ENCODE results near the gene ZNF778. TPM values are rescaled to one million over a fixed set of nuclear protein-coding genes. Genes with fewer than 3 reads are reported as not detected.

The ZNF778 gene
- total and polyA plus RNA-seq, 2 of the 8 experiments (the other 6 are each of a cell fraction or from before 2014, with no cell fraction given) = 9.5 to 21.9 TPM

GRCh38 chr16:89277049-89277448, 59.5 kb downstream of the ZNF778 start:
- H2BK120ac ChIP-seq (replicated peaks; ENCODE audit: low read depth, low read length) = no peak overlapping the region
- no peak overlapping the region for H3K23ac ChIP-seq (ENCODE audit: insufficient read length)
- H3K4me2 ChIP-seq (ENCODE audit: insufficient read depth in 1 of 2, low read depth in 2 of 2, low read length in 2 of 2) = no peak overlapping the region
- H3K23me2 ChIP-seq (ENCODE audit: low read depth, low read length) = no peaks in the 10 kb centered on the region
- H3K4ac ChIP-seq (replicated peaks; ENCODE audit: insufficient read length, low read depth, low read length) = no peak overlapping the region
- no peaks in the 10 kb centered on the region for H3K4me1 ChIP-seq (replicated peaks in 1 of 4; ENCODE audit: control insufficient read depth in 3 of 4, insufficient read depth in 4 of 4, low read length in 3 of 4)
- H3K4me3 ChIP-seq (ENCODE audit: extremely low read depth in 1 of 4, insufficient read depth in 2 of 4, low read depth in 3 of 4, low read length in 4 of 4) = no peak overlapping the region
- no peak overlapping the region for H4K8ac ChIP-seq (ENCODE audit: extremely low read depth, insufficient read depth, low read length)
- no peak overlapping the region for H2AK5ac ChIP-seq (ENCODE audit: low read depth, low read length)
- H4K91ac ChIP-seq (replicated peaks; ENCODE audit: insufficient read length, low read length) = no peak overlapping the region
- H3K36me3 ChIP-seq (ENCODE audit: control insufficient read depth in 2 of 4, insufficient read depth in 4 of 4, low read length in 3 of 4) = peaks cover 7 to 64% (median 40%) of the 10 kb centered on the region in 4 experiments
- no peak overlapping the region for H4K5ac ChIP-seq (ENCODE audit: insufficient read length, low read depth, low read length)
- DNase-seq (ENCODE audit: low read depth in 1 of 2, low spot score in 2 of 2) = no peak
- no peak overlapping the region for H3K18ac ChIP-seq (ENCODE audit: extremely low read depth, low read length)
- H3K56ac ChIP-seq (replicated peaks; ENCODE audit: insufficient read length, low read depth, low read length) = no peak overlapping the region
- ChIA-PET POLR2A (ENCODE audit: partially characterized antibody) (interaction anchor here (0.7 to 3.0 kb wide), 6 partner anchors 9 to 287 kb away, joined by 3 to 8 read pairs (median 4); no protein-coding TSS in a partner anchor), CTCF (ENCODE audit: partially characterized antibody) (interaction anchor here (1.2 to 4.3 kb wide), 3 partner anchors 9 to 15 kb away, joined by 5 to 28 read pairs (median 5); no protein-coding TSS in a partner anchor)
- peaks cover 0 to 5% of the 10 kb centered on the region in 2 experiments; a peak in 1 of 4 replicates for H3K79me2 ChIP-seq (ENCODE audit: control insufficient read depth in 1 of 2, insufficient read depth in 2 of 2, low read length in 2 of 2)
- H2BK5ac ChIP-seq (ENCODE audit: low read depth, low read length) = no peak overlapping the region
- WGBS, 2 experiments (ENCODE audit: extremely low coverage in 1 of 2, insufficient coverage in 1 of 2, insufficient read length in 1 of 2, insufficient replicate concordance in 2 of 2, low coverage in 1 of 2, low lambda C conversion rate in 2 of 2, missing lambda C conversion rate in 1 of 2) = 93% methylated on average over 9 of the region's 9 CpGs; no CpG with 5 or more reads in 1 of the 2 experiments
- no peak overlapping the region for H3K27ac ChIP-seq (ENCODE audit: low read depth, low read length)
- H2BK20ac ChIP-seq (ENCODE audit: low read length) = no peak overlapping the region
- H3K9me3 ChIP-seq (ENCODE audit: insufficient read depth in 2 of 2, low read depth in 1 of 2, low read length in 1 of 2) = no peaks in the 10 kb centered on the region
- no peak overlapping the region for H3K14ac ChIP-seq (ENCODE audit: insufficient read length)
- no peak overlapping the region for H3K9ac ChIP-seq (replicated peaks in 1 of 4; ENCODE audit: extremely low read depth in 1 of 4, low read depth in 3 of 4, low read length in 3 of 4)
- FAIRE-seq = no peak
- H2BK15ac ChIP-seq (ENCODE audit: low read length) = no peak overlapping the region
- H2BK12ac ChIP-seq (ENCODE audit: low read depth, low read length) = no peak overlapping the region
- H2AFZ ChIP-seq (ENCODE audit: low read length) = no peak overlapping the region
- peaks cover 11 to 13% of the 10 kb centered on the region in 2 experiments for H4K20me1 ChIP-seq (replicated peaks in 1 of 2; ENCODE audit: control insufficient read depth in 1 of 2, insufficient read depth in 2 of 2, low read length in 2 of 2)
- peaks cover 8% of the 10 kb centered on the region for H3K79me1 ChIP-seq (ENCODE audit: low read depth, low read length)
- no peaks in the 10 kb centered on the region for H3K27me3 ChIP-seq (replicated peaks in 1 of 4; ENCODE audit: control insufficient read depth in 3 of 4, extremely low read depth in 1 of 4, insufficient read depth in 3 of 4, low read length in 3 of 4)
- TF ChIP-seq SP2 (IDR thresholded peaks at IDR 0.05; ENCODE audit: low read length) (no peak), SAP30 (IDR thresholded peaks at IDR 0.05; ENCODE audit: insufficient read depth, insufficient replicate concordance, low read length) (no peak), POLR2AphosphoS5 (IDR thresholded peaks at IDR 0.05; ENCODE audit: low read depth, low read length) (no peak), SUZ12 (IDR thresholded peaks at IDR 0.05; ENCODE audit: low read length) (no peak), KDM4A (IDR thresholded peaks at IDR 0.05; ENCODE audit: low read depth, low read length, severe bottlenecking) (no peak), NRF1 (IDR thresholded peaks at IDR 0.05; ENCODE audit: low read depth, low read length) (no peak), BRCA1 (IDR thresholded peaks at IDR 0.05; ENCODE audit: low read depth, low read length) (no peak), EP300 (IDR thresholded peaks at IDR 0.05; ENCODE audit: borderline replicate concordance in 1 of 2, low read depth in 2 of 2, low read length in 2 of 2) (no peak), CHD1 (IDR thresholded peaks at IDR 0.05; ENCODE audit: low read depth, low read length) (no peak), SIX5 (IDR thresholded peaks at IDR 0.05; ENCODE audit: low read depth, low read length) (no peak)
- TF ChIP-seq, protein P1, sequence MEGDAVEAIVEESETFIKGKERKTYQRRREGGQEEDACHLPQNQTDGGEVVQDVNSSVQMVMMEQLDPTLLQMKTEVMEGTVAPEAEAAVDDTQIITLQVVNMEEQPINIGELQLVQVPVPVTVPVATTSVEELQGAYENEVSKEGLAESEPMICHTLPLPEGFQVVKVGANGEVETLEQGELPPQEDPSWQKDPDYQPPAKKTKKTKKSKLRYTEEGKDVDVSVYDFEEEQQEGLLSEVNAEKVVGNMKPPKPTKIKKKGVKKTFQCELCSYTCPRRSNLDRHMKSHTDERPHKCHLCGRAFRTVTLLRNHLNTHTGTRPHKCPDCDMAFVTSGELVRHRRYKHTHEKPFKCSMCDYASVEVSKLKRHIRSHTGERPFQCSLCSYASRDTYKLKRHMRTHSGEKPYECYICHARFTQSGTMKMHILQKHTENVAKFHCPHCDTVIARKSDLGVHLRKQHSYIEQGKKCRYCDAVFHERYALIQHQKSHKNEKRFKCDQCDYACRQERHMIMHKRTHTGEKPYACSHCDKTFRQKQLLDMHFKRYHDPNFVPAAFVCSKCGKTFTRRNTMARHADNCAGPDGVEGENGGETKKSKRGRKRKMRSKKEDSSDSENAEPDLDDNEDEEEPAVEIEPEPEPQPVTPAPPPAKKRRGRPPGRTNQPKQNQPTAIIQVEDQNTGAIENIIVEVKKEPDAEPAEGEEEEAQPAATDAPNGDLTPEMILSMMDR (IDR thresholded peaks at IDR 0.05; ENCODE audit: control extremely low read depth in 1 of 3, insufficient read depth in 1 of 3, low read depth in 1 of 3, low read length in 3 of 3) = no peak
